Measurements from ENCODE around the gene S100A6. TPM values are rescaled to one million over a fixed set of nuclear protein-coding genes. Genes with fewer than 3 reads are reported as not detected.

S100A6 gene
- total RNA-seq, 4 donors from 2014 or later = 153 to 361 (median 224) TPM

GRCh38 chr1:153550827-153551500 is 15.2 kb upstream of the S100A6 start:
- ATAC-seq (no peak), DNase-seq (no peak)
- TF ChIP-seq POLR2A (IDR thresholded peaks at IDR 0.05) = no peak
- no peak for TF ChIP-seq CTCF (IDR thresholded peaks at IDR 0.05 in 4 of 5, conservative IDR thresholded peaks at IDR 0.05 in 1 of 5)
- Histone ChIP-seq H3K36me3 (no peaks in the 10 kb centered on the region), H3K4me1 (peaks cover 16 to 46% of the 10 kb centered on the region in 2 donors), H3K9me3 (no peaks in the 10 kb centered on the region), H3K27me3 (no peaks in the 10 kb centered on the region), H3K4me3 (no peak overlapping the region), H3K27ac (peak overlapping the region in 1 of 4 donors; percentile 75)
- in situ Hi-C loops (cut with MboI; ENCODE audit: low sequenced_read_pairs in 4 of 4) (no loop called here), intact Hi-C loops (cut with DNase I; ENCODE audit: low total_unique reads) (no loop called here)

GRCh38 chr1:153550398-153550758 is 14.6 kb upstream of the S100A6 start:
- H3K36me3 ChIP-seq = no peaks in the 10 kb centered on the region
- no peak for DNase-seq
- peak overlapping the region in 2 of 4 donors; percentile 52 to 75 for H3K27ac ChIP-seq
- intact Hi-C loops (cut with DNase I; ENCODE audit: low total_unique reads) (no loop called here), in situ Hi-C loops (cut with MboI; ENCODE audit: low sequenced_read_pairs in 4 of 4) (no loop called here)
- H3K27me3 ChIP-seq = no peaks in the 10 kb centered on the region
- no peak overlapping the region for H3K4me3 ChIP-seq
- peaks cover 19 to 52% of the 10 kb centered on the region in 2 donors for H3K4me1 ChIP-seq
- no peaks in the 10 kb centered on the region for H3K9me3 ChIP-seq
- no peak for ATAC-seq
- TF ChIP-seq POLR2A (IDR thresholded peaks at IDR 0.05) (no peak), CTCF (IDR thresholded peaks at IDR 0.05 in 4 of 5, conservative IDR thresholded peaks at IDR 0.05 in 1 of 5) (no peak)

- no peak for DNase-seq
- intact Hi-C loops (cut with DNase I; ENCODE audit: low total_unique reads) (no loop called here), in situ Hi-C loops (cut with MboI; ENCODE audit: low sequenced_read_pairs in 4 of 4) (loop anchor here in 1 of 4 donors (25.0 kb wide), 1 partner anchor 437 kb away; the partner anchor contains the start of genes JTB, RAB13 and RPS27)
- Histone ChIP-seq H3K4me1 (peaks cover 24 to 57% of the 10 kb centered on the region in 2 donors), H3K4me3 (no peak overlapping the region), H3K36me3 (no peaks in the 10 kb centered on the region), H3K27ac (peak overlapping the region; percentile 40 to 75 (median 56)), H3K27me3 (no peaks in the 10 kb centered on the region), H3K9me3 (no peaks in the 10 kb centered on the region)
- ATAC-seq = no peak
- no peak for TF ChIP-seq POLR2A (IDR thresholded peaks at IDR 0.05)
Measured at GRCh38 chr1:153549741-153550397, 14.1 kb upstream of the S100A6 start.

- TF ChIP-seq POLR2A (IDR thresholded peaks at IDR 0.05) = no peak
- TF ChIP-seq CTCF (IDR thresholded peaks at IDR 0.05 in 4 of 5, conservative IDR thresholded peaks at IDR 0.05 in 1 of 5) = peak in 2 of 5 experiments; percentile 9 to 19
- H3K4me1 ChIP-seq = peaks cover 30 to 60% of the 10 kb centered on the region in 2 donors
- DNase-seq (peak; percentile 52 to 72), ATAC-seq (peak; percentile 53 to 59)
- intact Hi-C loops (cut with DNase I; ENCODE audit: low total_unique reads) = no loop called here
- no peaks in the 10 kb centered on the region for H3K27me3 ChIP-seq
- H3K36me3 ChIP-seq = no peaks in the 10 kb centered on the region
- no peaks in the 10 kb centered on the region for H3K9me3 ChIP-seq
- no peak within 1 kb of the TSS for H3K4me3 ChIP-seq
- peak within 1 kb of the TSS; percentile 52 to 75 (median 58) for H3K27ac ChIP-seq
- in situ Hi-C loops (cut with MboI; ENCODE audit: low sequenced_read_pairs in 4 of 4) = loop anchor here in 1 of 4 donors (25.0 kb wide), 1 partner anchor 438 kb away; the partner anchor contains the start of genes JTB, RAB13 and RPS27
Measured at GRCh38 chr1:153548722-153549688, 13.2 kb upstream of the S100A6 start, which contains the start of gene S100A3. Gene S100A3, minus strand, starts transcription at chr1:153549258. Its CDS starts 773 bp downstream, at chr1:153548485.

Data from gastrocnemius medialis (tissue), 4 donors.